ENCODE results near the gene IGF2BP3. TPM values are rescaled to one million over a fixed set of nuclear protein-coding genes. Genes with fewer than 3 reads are reported as not detected.
A peak's percentile ranks its signal among the peaks of the same experiment; 100 is the strongest.

The IGF2BP3 gene
- total RNA-seq, 2 experiments from 2014 or later = 41.1 to 94.3 TPM

DNA sequence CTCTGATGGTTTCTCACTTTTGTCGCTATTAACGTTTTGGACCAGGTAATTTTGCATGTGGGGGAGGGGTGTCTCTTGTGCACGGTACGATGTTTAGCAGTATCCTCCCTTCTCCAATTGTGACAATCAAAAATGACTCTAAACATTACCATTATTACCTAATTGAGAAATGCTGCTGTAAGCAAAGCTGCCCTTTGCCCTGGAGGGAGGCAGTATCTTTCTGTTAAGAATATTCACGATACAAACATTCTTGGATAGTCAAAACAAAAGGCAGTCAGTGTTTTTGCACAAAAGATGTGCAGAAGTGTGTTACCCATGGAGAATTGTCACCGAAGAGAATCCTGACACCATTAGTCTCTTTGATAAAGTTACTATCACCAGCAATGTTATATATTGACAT lies 161.5 kb downstream of the IGF2BP3 start:
- Histone ChIP-seq H3K36me3 (ENCODE audit: insufficient read depth, low read length) (peaks cover 98% of the 10 kb centered on the region), H3K4me1 (ENCODE audit: insufficient read depth, low read length, poor library complexity, severe bottlenecking) (no peaks in the 10 kb centered on the region), H3K27ac (ENCODE audit: low read depth, low read length, poor library complexity, severe bottlenecking) (no peak overlapping the region), H3K9me2 (ENCODE audit: insufficient read depth, low read length) (no peaks in the 10 kb centered on the region), H4K20me1 (ENCODE audit: insufficient read depth, low read length) (0 out of 2 replicates have a peak, but pooled peaks cover 5% of the 10 kb centered on the region), H2AFZ (ENCODE audit: low read length) (no peak overlapping the region), H3K9me3 (ENCODE audit: low read length) (no peaks in the 10 kb centered on the region; the same call in 1 of the 2 replicates), H3K4me3 (ENCODE audit: low read depth, low read length, poor library complexity, severe bottlenecking) (no peak overlapping the region), H3K79me2 (ENCODE audit: insufficient read depth, low read depth, low read length) (peaks cover 41% of the 10 kb centered on the region; the same call in 1 of the 2 replicates), H3K4me2 (ENCODE audit: low read length) (no peak overlapping the region)
- POLR2A ChIA-PET = interaction anchor here (0.8 kb wide), 1 partner anchor 11 kb away, joined by 3 read pairs; no protein-coding TSS in a partner anchor
- BruUV-seq (replicated peaks) = no TSS peak
- CTCF ChIA-PET (ENCODE audit: unreplicated experiment) = no interaction called here
- TF ChIP-seq EZH2phosphoT487 (IDR thresholded peaks at IDR 0.05; ENCODE audit: borderline replicate concordance, low read depth, low read length) (no peak), CTCF (conservative IDR thresholded peaks at IDR 0.05; ENCODE audit: low read length) (no peak)
- DNase-seq (ENCODE audit: low spot score) = no peak
- intact Hi-C loops (cut with micrococcal nuclease; ENCODE audit: unreplicated experiment) = no loop called here

DNA sequence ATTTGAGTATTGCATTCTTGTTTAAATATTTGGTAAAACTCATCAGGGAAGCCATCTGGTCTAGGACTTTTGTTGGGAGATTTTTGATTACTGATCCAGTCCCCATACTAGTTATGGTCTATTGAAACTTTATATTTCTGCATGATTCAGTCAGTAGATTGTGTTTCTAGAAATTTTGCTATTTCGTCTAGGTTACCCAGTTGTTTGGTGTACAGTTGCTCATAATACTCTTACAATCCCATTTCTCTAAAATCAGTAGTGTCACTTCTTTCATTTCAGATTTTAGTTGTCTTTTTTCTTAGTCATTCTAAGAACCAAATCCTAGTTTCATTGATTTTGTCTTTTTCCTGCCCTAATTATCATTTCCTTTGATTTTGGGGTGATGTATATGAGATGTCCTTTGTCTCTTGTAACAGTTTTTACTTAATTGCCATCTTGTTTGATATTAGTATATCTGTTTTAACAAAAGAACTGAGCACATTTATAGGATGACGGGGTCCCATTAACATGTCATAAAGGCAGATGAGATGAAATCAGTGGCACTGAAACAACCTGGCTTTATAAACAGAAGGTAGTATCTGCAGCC lies 163.3 kb downstream of the IGF2BP3 start:
- no peak for DNase-seq (ENCODE audit: low spot score)
- H3K9me2 ChIP-seq (ENCODE audit: insufficient read depth, low read length) = no peaks in the 10 kb centered on the region
- no TSS peak for BruUV-seq (replicated peaks)
- intact Hi-C loops (cut with micrococcal nuclease; ENCODE audit: unreplicated experiment) = no loop called here
- no peaks in the 10 kb centered on the region; the same call in 1 of the 2 replicates for H3K9me3 ChIP-seq (ENCODE audit: low read length)
- no peak overlapping the region for H2AFZ ChIP-seq (ENCODE audit: low read length)
- peaks cover 97% of the 10 kb centered on the region for H3K36me3 ChIP-seq (ENCODE audit: insufficient read depth, low read length)
- H3K4me1 ChIP-seq (ENCODE audit: insufficient read depth, low read length, poor library complexity, severe bottlenecking) = no peaks in the 10 kb centered on the region
- TF ChIP-seq EZH2phosphoT487 (IDR thresholded peaks at IDR 0.05; ENCODE audit: borderline replicate concordance, low read depth, low read length) (no peak), CTCF (conservative IDR thresholded peaks at IDR 0.05; ENCODE audit: low read length) (no peak)
- ChIA-PET CTCF (ENCODE audit: unreplicated experiment) (no interaction called here), POLR2A (no interaction called here)
- H3K27ac ChIP-seq (ENCODE audit: low read depth, low read length, poor library complexity, severe bottlenecking) = no peak overlapping the region
- peaks cover 57% of the 10 kb centered on the region; the same call in 1 of the 2 replicates for H3K79me2 ChIP-seq (ENCODE audit: insufficient read depth, low read depth, low read length)
- 0 out of 2 replicates have a peak, but pooled peaks cover 5% of the 10 kb centered on the region for H4K20me1 ChIP-seq (ENCODE audit: insufficient read depth, low read length)
- H3K4me3 ChIP-seq (ENCODE audit: low read depth, low read length, poor library complexity, severe bottlenecking) = no peak overlapping the region
- no peak overlapping the region for H3K4me2 ChIP-seq (ENCODE audit: low read length)

DNA sequence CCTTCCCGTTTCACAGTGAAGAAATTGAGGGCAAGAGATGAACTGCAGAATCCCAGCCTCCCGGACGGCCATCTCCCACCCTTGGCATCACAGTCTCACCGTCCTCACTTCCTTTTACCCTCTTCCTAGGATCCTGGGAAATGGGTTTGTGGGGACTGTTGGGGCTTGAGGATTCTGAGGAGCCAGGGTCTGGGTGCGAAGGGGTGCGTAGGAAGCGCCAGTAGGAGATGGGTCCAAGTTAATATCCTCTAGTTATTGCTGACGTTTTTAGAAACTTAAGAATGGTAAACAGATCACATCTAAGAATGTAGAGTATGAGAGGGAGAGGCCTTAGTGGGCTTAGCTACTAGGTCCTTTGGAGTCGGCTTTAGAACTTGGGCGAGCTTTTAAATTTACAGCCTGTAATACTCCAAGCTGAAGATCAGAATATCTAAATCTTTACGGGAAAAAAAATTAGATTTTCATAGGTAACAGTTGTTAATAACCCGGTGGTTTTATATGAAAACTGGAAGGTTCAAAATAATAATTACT lies 170.5 kb downstream of the IGF2BP3 start:
- TF ChIP-seq CTCF (conservative IDR thresholded peaks at IDR 0.05; ENCODE audit: low read length) = no peak
- no peak for TF ChIP-seq EZH2phosphoT487 (IDR thresholded peaks at IDR 0.05; ENCODE audit: borderline replicate concordance, low read depth, low read length)
- peaks cover 52% of the 10 kb centered on the region for H3K79me2 ChIP-seq (ENCODE audit: insufficient read depth, low read depth, low read length)
- H3K4me1 ChIP-seq (ENCODE audit: insufficient read depth, low read length, poor library complexity, severe bottlenecking) = peaks cover 14% of the 10 kb centered on the region
- BruUV-seq (replicated peaks) = TSS peak; percentile 66
- intact Hi-C loops (cut with micrococcal nuclease; ENCODE audit: unreplicated experiment) = no loop called here
- peak overlapping the region; percentile 89 for H3K4me3 ChIP-seq (ENCODE audit: low read depth, low read length, poor library complexity, severe bottlenecking)
- H3K36me3 ChIP-seq (ENCODE audit: insufficient read depth, low read length) = peaks cover 35% of the 10 kb centered on the region
- peak overlapping the region; percentile 65; the same call in 1 of the 2 replicates for H2AFZ ChIP-seq (ENCODE audit: low read length)
- H4K20me1 ChIP-seq (ENCODE audit: insufficient read depth, low read length) = 0 out of 2 replicates have a peak, but pooled peaks cover 8% of the 10 kb centered on the region
- H3K9me3 ChIP-seq (ENCODE audit: low read length) = no peaks in the 10 kb centered on the region
- peak overlapping the region; percentile 18 for H3K27ac ChIP-seq (ENCODE audit: low read depth, low read length, poor library complexity, severe bottlenecking)
- POLR2A ChIA-PET = interaction anchor here (0.6 to 1.9 kb wide), 8 partner anchors 10 to 240 kb away, joined by 3 to 9 read pairs (median 4); no protein-coding TSS in a partner anchor
- CTCF ChIA-PET (ENCODE audit: unreplicated experiment) = no interaction called here
- peak overlapping the region; percentile 84 for H3K4me2 ChIP-seq (ENCODE audit: low read length)
- DNase-seq (ENCODE audit: low spot score) = no peak
- H3K9me2 ChIP-seq (ENCODE audit: insufficient read depth, low read length) = no peaks in the 10 kb centered on the region
